ENCODE measurements around the gene PGD.

The PGD gene

DNA sequence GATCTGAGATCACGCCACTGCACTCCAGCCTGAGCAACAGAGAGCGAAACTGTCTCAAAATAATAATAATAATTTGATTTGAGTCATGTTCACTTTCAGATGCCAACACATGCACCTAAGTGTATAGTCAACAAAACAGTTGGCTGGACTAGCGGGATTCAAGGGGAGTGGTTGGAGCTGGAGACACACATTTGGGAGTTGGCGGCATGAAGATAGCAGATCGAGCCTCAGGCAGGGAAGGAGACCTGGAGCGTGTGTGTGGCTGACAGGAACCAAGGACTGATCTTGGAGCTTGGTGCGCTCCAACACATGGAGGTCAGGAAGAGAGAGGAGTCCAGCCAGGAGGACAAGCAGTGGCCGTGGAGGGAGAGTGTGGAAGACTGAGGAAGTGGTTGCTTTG is 14.6 kb upstream of the PGD start:
- no peak overlapping the region for H3K4me3 ChIP-seq (ENCODE audit: low read depth, low read length)
- TF ChIP-seq, protein P1, sequence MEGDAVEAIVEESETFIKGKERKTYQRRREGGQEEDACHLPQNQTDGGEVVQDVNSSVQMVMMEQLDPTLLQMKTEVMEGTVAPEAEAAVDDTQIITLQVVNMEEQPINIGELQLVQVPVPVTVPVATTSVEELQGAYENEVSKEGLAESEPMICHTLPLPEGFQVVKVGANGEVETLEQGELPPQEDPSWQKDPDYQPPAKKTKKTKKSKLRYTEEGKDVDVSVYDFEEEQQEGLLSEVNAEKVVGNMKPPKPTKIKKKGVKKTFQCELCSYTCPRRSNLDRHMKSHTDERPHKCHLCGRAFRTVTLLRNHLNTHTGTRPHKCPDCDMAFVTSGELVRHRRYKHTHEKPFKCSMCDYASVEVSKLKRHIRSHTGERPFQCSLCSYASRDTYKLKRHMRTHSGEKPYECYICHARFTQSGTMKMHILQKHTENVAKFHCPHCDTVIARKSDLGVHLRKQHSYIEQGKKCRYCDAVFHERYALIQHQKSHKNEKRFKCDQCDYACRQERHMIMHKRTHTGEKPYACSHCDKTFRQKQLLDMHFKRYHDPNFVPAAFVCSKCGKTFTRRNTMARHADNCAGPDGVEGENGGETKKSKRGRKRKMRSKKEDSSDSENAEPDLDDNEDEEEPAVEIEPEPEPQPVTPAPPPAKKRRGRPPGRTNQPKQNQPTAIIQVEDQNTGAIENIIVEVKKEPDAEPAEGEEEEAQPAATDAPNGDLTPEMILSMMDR (IDR thresholded peaks at IDR 0.05; ENCODE audit: low read depth, low read length) = no peak

DNA sequence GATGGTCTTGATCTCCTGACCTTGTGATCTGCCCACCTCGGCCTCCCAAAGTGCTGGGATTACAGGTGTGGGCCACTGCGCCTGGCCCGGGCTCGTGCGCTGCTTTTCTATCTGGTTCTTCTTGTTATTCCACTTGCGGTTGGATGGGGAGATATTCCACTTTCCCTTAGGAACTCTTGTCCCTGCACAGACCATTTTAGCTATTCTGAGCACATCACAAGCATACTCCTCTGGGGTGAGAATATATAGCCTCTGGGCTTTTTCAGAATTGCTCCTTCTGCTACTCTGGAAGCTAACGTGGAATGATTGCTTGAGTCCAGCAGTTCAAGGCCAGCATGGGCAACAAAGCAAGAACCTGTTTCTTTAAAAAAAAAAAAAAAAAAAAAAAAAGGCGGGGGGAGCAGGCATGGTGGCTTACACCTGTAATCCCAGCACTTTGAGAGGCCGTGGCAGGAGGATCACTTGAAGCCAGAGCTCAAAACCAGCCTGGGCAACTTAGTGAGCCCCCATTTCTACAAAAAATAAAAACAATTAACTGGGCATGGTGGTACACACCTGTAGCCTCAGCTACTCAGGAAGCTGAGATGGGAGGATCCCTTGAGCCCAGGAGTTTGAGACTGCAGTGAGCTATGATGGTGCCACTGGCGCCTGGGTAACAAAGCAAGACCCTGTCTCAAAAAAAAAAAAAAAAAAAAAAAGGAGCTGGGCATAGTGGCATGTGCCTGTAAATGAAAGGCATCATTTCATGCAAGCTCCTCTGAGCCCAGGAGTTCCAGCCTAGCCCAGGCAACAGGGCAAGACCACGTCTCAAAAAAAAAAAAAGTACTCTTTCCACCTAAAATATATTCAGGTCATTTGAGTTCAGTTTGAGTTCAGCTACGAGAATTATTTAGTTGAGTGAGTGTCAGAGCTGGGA is 11.8 kb upstream of the PGD start:
- peak overlapping the region; percentile 29; the same call in 1 of the 2 replicates for H3K4me3 ChIP-seq (ENCODE audit: low read depth, low read length)

DNA sequence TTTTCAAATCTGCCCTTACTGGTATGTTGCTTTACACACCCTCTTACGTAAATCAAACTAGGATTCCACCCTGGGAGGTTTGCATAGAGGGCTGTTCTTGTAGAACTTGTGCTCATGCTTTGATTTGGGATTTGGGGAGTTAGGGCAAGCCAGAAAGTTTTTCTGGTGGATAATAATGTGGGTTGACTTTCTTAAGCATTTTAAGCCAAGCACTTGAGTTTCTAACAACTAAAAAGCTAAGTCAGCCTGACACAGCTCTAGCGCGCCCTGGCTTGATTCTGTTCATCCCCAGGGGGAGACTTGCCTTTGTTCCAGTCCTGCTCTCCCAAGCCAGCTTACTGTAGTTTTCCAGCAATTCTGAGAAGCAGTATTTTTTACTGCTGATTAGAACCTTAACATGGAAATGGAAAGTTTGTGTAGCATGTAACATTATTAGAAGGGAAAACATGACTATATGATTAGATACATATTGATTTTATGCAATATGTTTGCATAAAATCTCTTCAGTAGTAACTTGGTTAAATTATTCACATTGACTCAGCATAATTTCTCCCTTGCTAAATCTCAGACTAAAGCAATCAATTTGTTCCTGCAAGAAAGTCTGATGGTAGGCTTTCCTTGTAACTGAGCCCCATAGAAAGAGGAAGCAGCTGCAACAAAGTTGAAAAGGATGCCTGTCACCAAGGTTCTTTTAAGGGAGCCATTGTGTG is 11.0 kb upstream of the PGD start:
- peak overlapping the region; percentile 29; the same call in 1 of the 2 replicates for H3K4me3 ChIP-seq (ENCODE audit: low read depth, low read length)
- TF ChIP-seq, protein P1 (IDR thresholded peaks at IDR 0.05; ENCODE audit: low read depth, low read length) = no peak

More for the DNA sequence above, 11.8 kb upstream of the PGD start:
- TF ChIP-seq, protein P1 (IDR thresholded peaks at IDR 0.05; ENCODE audit: low read depth, low read length) = no peak

DNA sequence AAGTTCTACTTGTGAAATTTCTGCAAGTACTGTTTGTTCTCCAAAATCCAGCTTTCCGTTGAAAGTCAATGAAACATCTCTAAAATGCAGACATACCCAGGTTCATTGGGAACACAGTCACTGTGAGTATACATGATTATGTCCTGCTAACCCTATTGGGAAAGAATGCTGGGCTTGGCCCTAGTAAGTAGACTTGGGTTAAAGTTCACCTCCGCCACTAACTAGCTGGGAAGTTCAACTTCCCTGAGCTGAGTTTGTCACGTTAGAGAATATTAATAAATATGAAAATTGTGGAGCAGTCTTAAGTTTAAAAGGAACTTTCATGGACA is 10.5 kb upstream of the PGD start:
- TF ChIP-seq, protein P1 (IDR thresholded peaks at IDR 0.05; ENCODE audit: low read depth, low read length) = no peak
- no peak overlapping the region for H3K4me3 ChIP-seq (ENCODE audit: low read depth, low read length)

DNA sequence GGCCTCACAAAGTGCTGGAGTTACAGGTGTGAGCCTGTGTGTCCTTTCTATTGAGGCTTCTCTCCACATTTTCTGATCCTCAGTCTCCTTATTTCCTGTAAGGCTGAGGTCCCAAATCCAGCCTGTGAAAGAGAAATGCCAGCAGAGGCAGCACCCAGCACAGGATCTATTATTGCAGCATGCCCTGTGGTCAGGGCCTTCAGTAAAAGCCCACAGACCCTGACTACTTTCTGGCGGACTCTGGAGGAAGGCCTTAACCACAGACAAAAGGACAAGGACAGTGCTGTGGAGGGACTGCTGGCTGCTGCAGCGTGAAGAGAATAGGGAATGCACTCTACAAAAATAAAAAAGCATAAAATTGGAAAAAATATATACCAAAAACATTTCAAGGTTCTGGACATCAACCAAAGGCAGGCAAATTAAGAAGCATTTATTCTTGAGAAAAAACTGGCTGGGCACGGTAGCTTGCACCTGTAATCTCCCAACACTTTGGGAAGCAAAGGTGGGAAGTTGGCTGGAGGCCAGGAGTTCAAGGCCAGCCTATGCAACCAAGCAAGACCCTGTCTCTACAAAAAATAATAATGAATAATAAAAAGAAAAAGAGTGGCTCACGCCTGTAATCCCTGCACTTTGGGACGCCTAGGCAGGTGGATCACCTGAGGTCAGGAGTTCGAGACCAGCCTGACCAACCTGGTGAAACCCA is 9.4 kb upstream of the PGD start:
- TF ChIP-seq, protein P1 (IDR thresholded peaks at IDR 0.05; ENCODE audit: low read depth, low read length) = no peak
- no peak overlapping the region for H3K4me3 ChIP-seq (ENCODE audit: low read depth, low read length)

DNA sequence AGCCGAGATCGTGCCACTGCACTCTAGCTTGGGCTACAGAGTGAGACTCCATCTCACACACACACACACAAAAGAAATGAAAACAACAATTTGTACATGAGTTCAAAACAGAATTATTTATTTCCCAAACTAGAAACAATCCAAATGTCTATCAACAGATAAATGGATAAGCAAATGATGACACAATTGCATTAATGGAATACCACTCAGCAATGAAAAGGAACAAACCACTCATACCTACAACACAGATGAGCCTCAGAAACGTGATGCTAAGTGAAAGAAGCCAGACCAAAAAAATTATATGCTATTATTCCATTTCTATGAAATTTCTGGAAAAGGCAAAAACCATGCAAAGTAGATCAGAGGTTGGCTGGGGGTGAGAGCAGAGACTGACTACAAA is 2.0 kb upstream of the PGD start:
- no peak overlapping the region for H3K4me3 ChIP-seq (ENCODE audit: low read depth, low read length)
- TF ChIP-seq, protein P1 (IDR thresholded peaks at IDR 0.05; ENCODE audit: low read depth, low read length) = no peak

Measured in WI38 (cell line).